BLaER1 treated with 17β-estradiol and CSF1 and Interleukin-3, amounts not matched to agents 10 nM and 100 nM (cell line): ENCODE data around the gene CAPN12.

Experiments
- H3K27ac ChIP-seq, 11 experiments: shearing (Covaris generic); formaldehyde crosslinking; 2 replicates each; pipeline ENCODE4 v1.8.1; 2022
- H3K27me3 ChIP-seq, 11 experiments: shearing (Covaris generic); formaldehyde crosslinking; 2 replicates each; pipeline ENCODE4 v1.8.1; 2022
- H3K36me3 ChIP-seq, 11 experiments: shearing (Covaris generic); formaldehyde crosslinking; 2 replicates each; pipeline ENCODE4 v1.8.1; 2022
- H3K4me1 ChIP-seq, 10 experiments: shearing (Covaris generic); formaldehyde crosslinking; 2 replicates each; pipeline ENCODE4 v1.8.1; 2022
- H3K4me2 ChIP-seq, 11 experiments: shearing (Covaris generic); formaldehyde crosslinking; 2 replicates each; pipeline ENCODE4 v1.8.1; 2022
- H3K4me3 ChIP-seq, 10 experiments: shearing (Covaris generic); formaldehyde crosslinking; 2 replicates each; pipeline ENCODE4 v1.8.1; 2022
- H3K9ac ChIP-seq, 11 experiments: shearing (Covaris generic); formaldehyde crosslinking; 2 replicates each; pipeline ENCODE4 v1.8.1; 2022
- H3K9me3 ChIP-seq, 11 experiments: shearing (Covaris generic); formaldehyde crosslinking; replicated peaks in 1 of 11; 2 replicates each; pipeline ENCODE4 v1.8.1; 2022
- H4K20me1 ChIP-seq, 11 experiments: shearing (Covaris generic); formaldehyde crosslinking; 2 replicates each; pipeline ENCODE4 v1.8.1; 2022
- Cebpa-rat ChIP-seq, 11 experiments: shearing (Covaris generic); IDR thresholded peaks; 2 replicates each; pipeline ENCODE4 v1.8.1; 2022

Gene CAPN12

DNA sequence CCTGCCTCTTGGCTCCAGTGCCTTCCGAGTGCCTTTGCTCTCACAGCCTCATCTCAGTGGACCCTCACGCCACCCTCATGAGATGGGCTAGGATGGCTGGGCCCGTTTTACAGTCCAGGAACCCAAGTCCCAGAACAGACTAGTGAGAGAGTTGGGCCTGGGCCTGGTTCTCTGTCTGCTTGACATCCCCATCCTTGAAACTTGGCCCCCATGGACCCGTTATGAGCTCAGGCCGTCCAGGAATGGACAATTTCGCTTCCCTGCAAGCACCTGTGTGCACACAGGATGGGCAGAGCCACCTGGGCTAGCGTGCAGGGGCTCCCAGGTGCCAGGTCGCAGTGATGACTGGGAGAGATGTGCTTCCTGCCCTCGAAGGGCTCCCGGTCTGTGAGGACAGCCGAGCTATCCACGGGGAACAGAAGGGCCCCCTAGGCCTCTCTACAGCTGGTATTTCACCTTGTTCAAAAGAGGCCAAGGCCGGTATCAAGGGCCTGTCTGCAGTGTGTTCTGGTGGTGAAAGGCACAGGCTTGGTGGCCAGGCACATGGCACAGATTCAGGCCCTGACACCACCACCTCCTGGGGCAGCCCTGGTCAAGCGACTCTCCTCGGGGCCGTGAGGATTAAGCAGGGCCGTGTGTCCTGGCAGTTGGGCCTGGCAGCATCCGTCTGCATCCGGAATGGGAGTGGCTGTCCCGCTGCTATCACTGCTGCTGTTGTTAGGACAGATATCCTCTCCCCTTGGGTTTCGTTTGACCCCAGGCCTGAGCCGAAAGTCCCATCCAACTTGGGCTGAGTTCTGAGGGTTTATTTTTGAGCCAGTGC is 38.9 kb downstream of the CAPN12 start:
- H3K4me3 ChIP-seq, result no peak overlapping the region
- peaks cover 0 to 35% (median 25%) of the 10 kb centered on the region in 10 experiments; a peak in 16 of 20 replicates for H3K4me1 ChIP-seq
- peaks cover 1 to 99% (median 44%) of the 10 kb centered on the region in 11 experiments; a peak in 20 of 22 replicates for H4K20me1 ChIP-seq
- 0 out of 22 replicates have a peak overlapping the region, but pooled peaks of 1 of the 11 experiments have one; percentile 19 for H3K27ac ChIP-seq
- H3K9ac ChIP-seq, result peak overlapping the region in 7 of 11 experiments; percentile 13 to 50 (median 30); a peak in 7 of 22 replicates
- H3K36me3 ChIP-seq, result peaks cover 95 to 100% (median 99%) of the 10 kb centered on the region in 11 experiments
- TF ChIP-seq Cebpa-rat (IDR thresholded peaks at IDR 0.05), result no peak
- H3K27me3 ChIP-seq, result no peaks in the 10 kb centered on the region
- no peak overlapping the region for H3K4me2 ChIP-seq
- no peaks in the 10 kb centered on the region for H3K9me3 ChIP-seq

DNA sequence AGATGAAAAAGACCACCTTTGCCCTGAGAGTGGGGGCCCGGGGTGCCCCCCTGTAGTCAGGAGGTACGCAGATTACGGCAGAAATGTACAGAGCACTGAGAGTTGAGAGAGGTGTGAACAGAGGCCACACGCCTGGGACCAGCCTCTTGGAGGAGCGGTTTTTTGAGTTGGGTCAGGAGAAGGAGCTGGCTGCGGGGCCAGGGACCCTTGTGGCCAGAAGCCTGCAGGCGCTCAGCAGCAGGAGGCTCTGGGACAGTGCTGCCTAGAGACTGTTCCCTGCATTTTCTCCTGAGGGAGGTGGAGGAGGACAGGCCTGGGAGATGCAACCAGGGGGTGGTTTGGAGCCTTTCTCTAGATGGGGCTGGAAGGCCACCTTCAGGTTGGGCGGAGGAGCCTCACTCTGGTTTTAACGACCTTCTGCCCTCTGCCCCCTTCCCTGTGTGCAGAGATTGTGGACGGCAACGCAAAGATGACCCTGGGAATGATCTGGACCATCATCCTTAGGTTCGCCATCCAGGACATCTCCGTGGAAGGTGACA is 39.7 kb downstream of the CAPN12 start:
- Histone ChIP-seq H3K4me2 (no peak overlapping the region), H3K27ac (no peak overlapping the region), H4K20me1 (peaks cover 10 to 99% (median 53%) of the 10 kb centered on the region in 11 experiments; a peak in 20 of 22 replicates), H3K27me3 (no peaks in the 10 kb centered on the region), H3K4me1 (peaks cover 7 to 44% (median 33%) of the 10 kb centered on the region in 10 experiments), H3K4me3 (no peak overlapping the region), H3K9ac (peak overlapping the region in 1 of 11 experiments; percentile 30; a peak in 1 of 22 replicates), H3K36me3 (peaks cover 93 to 100% (median 96%) of the 10 kb centered on the region in 11 experiments), H3K9me3 (no peaks in the 10 kb centered on the region)
- TF ChIP-seq Cebpa-rat (IDR thresholded peaks at IDR 0.05), result no peak

DNA sequence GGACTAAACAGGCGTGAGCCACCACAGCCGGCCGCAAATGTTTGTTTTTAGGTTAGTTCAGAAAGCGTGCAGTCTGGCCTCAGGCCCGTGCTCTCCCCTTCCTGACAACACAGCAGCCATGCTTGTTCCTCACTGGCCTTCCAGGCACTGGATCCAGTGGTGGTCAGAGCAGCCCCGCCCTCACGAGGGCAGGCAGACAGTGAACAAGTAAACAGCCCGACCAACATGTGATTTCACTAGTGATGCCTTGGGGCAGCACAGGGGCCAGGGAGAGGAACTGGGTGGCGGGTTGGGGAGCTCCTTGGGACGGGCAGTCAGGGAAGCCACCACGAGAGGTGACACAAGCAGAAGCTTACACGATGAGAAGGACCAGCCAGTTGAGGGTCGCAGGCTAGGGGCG is 40.8 kb downstream of the CAPN12 start:
- Histone ChIP-seq H3K9me3 (no peaks in the 10 kb centered on the region), H3K4me2 (no peak overlapping the region), H3K36me3 (peaks cover 83 to 96% (median 88%) of the 10 kb centered on the region in 11 experiments), H3K4me3 (no peak overlapping the region), H3K27ac (0 out of 22 replicates have a peak overlapping the region, but pooled peaks of 1 of the 11 experiments have one; percentile 13), H3K9ac (no peak overlapping the region), H4K20me1 (peaks cover 20 to 99% (median 63%) of the 10 kb centered on the region in 11 experiments; a peak in 21 of 22 replicates), H3K27me3 (no peaks in the 10 kb centered on the region), H3K4me1 (peaks cover 18 to 54% (median 44%) of the 10 kb centered on the region in 10 experiments)
- no peak for TF ChIP-seq Cebpa-rat (IDR thresholded peaks at IDR 0.05)

DNA sequence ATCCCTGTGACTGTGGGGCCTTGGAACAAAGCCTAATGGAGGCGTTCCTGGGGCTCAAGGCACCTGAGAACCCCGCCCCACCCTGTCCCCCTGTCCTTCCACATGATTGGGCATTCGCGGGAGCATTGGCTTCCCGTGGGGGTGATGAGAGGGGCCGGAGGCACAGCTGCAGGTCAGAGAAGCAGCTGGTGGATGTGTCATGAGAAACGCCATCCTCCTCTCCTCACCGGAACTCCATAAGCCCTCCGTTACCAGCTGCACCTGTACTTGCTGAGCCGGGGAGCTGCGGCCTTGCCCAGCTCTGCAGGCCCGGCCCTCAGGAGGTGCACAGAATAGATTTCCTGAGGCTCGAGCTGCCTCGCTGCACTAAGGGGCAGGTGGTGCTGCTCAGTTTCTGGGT is 42.0 kb downstream of the CAPN12 start:
- Histone ChIP-seq H3K9ac (peak overlapping the region in 5 of 11 experiments; percentile 2 to 41 (median 24); a peak in 7 of 22 replicates), H3K27ac (peak overlapping the region in 4 of 11 experiments; percentile 3 to 63 (median 36); a peak in 3 of 22 replicates), H3K4me1 (peaks cover 30 to 63% (median 56%) of the 10 kb centered on the region in 10 experiments), H4K20me1 (peaks cover 32 to 99% (median 68%) of the 10 kb centered on the region in 11 experiments), H3K36me3 (peaks cover 71 to 96% (median 84%) of the 10 kb centered on the region in 11 experiments), H3K9me3 (no peaks in the 10 kb centered on the region), H3K4me2 (peak overlapping the region in 7 of 11 experiments; percentile 58 to 92 (median 71); a peak in 14 of 22 replicates), H3K27me3 (no peaks in the 10 kb centered on the region), H3K4me3 (no peak overlapping the region)
- no peak for TF ChIP-seq Cebpa-rat (IDR thresholded peaks at IDR 0.05)

DNA sequence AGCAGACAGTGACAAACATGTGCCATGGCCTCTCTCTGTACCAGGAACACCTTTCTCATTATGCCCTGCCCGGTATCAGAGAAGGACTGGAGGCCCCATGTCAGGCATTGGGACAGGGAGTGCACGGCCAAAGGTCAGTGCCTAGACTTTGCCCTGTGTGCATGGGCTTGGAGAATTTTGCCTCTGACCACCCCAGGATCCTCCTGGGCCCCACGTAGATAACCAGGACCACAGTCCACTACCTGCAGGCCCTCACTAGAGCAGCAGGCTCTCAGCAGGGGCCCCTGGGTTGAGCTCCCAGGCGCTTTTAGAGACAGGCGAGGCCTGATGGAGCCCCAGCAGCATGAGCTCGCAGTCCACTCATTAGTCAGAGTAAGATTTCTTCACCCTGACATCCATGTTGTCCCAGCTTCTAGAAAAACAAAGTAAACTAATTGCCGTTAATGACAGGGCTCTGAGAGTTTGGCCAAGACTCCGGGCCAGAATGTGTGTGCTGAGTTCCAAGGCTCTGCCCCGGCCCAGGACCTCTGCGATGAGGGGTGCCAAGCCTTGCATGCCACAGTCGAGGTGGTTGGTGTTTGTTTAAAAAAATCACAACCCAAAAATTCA is 42.7 kb downstream of the CAPN12 start:
- H3K9me3 ChIP-seq, result no peaks in the 10 kb centered on the region
- TF ChIP-seq Cebpa-rat (IDR thresholded peaks at IDR 0.05), result no peak
- no peak overlapping the region for H3K4me3 ChIP-seq
- peak overlapping the region in 7 of 11 experiments; percentile 3 to 63 (median 27); a peak in 6 of 22 replicates for H3K27ac ChIP-seq
- peak overlapping the region in 8 of 11 experiments; percentile 26 to 92 (median 70); a peak in 15 of 22 replicates for H3K4me2 ChIP-seq
- peaks cover 35 to 99% (median 67%) of the 10 kb centered on the region in 11 experiments for H4K20me1 ChIP-seq
- peaks cover 34 to 65% (median 63%) of the 10 kb centered on the region in 10 experiments for H3K4me1 ChIP-seq
- peak overlapping the region in 5 of 11 experiments; percentile 2 to 48 (median 40); a peak in 7 of 22 replicates for H3K9ac ChIP-seq
- H3K27me3 ChIP-seq, result no peaks in the 10 kb centered on the region
- H3K36me3 ChIP-seq, result peaks cover 71 to 96% (median 84%) of the 10 kb centered on the region in 11 experiments

DNA sequence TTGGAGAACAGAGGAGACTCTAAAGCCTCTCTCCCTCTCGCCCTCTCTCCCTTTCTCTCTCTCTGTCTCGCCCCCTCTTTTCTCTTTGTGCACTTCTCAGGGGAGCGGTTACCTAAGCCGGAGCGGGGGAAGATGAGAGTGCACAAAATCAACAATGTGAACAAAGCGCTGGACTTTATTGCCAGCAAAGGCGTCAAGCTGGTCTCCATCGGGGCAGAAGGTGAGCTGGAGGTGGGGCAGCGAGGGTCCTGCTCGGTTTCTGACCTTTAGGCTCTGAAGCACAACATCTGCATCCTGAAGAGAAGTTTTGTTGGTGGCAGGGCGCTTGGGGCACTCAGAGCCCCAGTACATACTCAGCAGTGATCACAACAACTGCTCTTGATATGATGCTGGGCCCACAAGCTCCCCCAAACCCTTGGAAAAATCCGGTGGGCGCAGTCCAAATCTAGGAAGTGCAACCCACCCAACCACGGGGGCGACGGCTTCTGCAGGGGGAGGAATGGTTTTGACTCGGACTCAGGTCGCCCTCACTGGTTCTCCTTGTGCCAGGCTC is 43.3 kb downstream of the CAPN12 start:
- H3K27me3 ChIP-seq, result no peaks in the 10 kb centered on the region
- peak overlapping the region in 8 of 11 experiments; percentile 26 to 92 (median 70); a peak in 15 of 22 replicates for H3K4me2 ChIP-seq
- H4K20me1 ChIP-seq, result peaks cover 41 to 100% (median 73%) of the 10 kb centered on the region in 11 experiments
- H3K4me1 ChIP-seq, result peaks cover 36 to 71% (median 69%) of the 10 kb centered on the region in 10 experiments
- H3K27ac ChIP-seq, result peak overlapping the region in 4 of 11 experiments; percentile 10 to 63 (median 40); a peak in 5 of 22 replicates
- H3K9ac ChIP-seq, result peak overlapping the region in 3 of 11 experiments; percentile 11 to 40 (median 24); a peak in 1 of 22 replicates
- no peak for TF ChIP-seq Cebpa-rat (IDR thresholded peaks at IDR 0.05)
- no peaks in the 10 kb centered on the region for H3K9me3 ChIP-seq
- peaks cover 65 to 96% (median 83%) of the 10 kb centered on the region in 11 experiments for H3K36me3 ChIP-seq
- no peak overlapping the region for H3K4me3 ChIP-seq

DNA sequence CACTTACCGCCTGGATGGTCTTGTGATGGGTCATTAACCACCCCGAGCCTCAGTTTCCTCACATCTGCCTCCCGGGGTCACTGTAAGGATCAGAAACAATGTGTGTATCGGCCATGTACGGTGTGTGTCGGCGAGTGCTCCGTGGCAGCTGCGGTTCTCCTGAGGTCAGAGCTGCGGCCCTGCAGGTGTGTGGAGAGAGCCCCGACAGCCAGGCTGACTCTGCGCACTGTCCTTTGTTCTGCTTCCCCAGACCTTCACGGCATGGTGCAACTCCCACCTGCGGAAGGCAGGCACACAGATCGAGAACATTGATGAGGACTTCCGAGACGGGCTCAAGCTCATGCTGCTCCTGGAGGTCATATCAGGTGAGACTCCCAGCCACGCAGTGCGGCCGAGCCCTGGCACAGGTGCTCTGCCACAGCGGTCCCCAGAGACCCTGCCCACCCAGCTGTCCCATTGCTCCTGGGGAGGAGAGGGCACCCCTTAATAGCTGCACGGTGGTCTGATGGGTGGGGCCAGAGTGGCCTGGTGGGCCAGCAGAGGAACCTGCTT is 43.8 kb downstream of the CAPN12 start:
- Histone ChIP-seq H3K4me2 (peak overlapping the region; percentile 51 to 92 (median 71); a peak in 19 of 22 replicates), H3K4me3 (no peak overlapping the region), H3K36me3 (peaks cover 60 to 96% (median 77%) of the 10 kb centered on the region in 11 experiments), H3K27ac (peak overlapping the region in 8 of 11 experiments; percentile 30 to 63 (median 38); a peak in 9 of 22 replicates), H3K4me1 (peaks cover 42 to 76% (median 74%) of the 10 kb centered on the region in 10 experiments), H3K9ac (peak overlapping the region in 5 of 11 experiments; percentile 2 to 24 (median 16); a peak in 3 of 22 replicates), H3K27me3 (no peaks in the 10 kb centered on the region), H3K9me3 (no peaks in the 10 kb centered on the region), H4K20me1 (peaks cover 46 to 100% (median 78%) of the 10 kb centered on the region in 11 experiments)
- TF ChIP-seq Cebpa-rat (IDR thresholded peaks at IDR 0.05), result no peak
